Measurements from ENCODE around the gene EMC9.

EMC9 gene

DNA sequence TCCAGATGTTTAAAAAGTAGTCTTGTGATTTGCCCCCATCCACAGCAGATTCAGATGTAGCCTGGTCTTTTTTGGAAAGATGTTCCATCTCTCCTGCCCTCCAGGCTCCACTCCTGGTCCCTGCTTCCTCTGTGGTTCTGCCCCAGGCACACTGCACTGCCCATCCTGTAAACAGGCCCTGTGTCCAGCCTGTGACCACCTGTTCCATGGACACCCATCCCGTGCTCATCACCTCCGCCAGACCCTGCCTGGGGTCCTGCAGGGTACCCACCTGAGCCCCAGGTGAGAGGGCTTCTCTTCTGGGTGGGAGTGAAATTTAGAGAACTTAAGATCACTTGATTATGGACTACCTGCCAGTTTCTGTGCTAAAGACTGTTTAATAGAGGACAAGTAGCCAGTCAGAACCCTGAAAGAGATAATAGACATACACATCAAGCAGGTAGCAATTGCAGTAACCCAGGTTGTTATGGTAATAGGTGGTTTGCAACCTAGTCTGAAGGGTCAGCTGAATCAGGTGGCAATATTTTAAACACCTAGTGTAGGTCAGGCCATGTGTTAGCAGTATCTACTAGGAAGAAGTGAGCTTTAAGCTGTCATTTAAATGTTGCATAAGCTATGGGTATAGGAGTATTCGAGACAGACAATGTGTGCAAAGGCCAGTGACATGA lies 8.0 kb upstream of the EMC9 start:
- DNase-seq (ENCODE audit: low read depth) = no peak

DNA sequence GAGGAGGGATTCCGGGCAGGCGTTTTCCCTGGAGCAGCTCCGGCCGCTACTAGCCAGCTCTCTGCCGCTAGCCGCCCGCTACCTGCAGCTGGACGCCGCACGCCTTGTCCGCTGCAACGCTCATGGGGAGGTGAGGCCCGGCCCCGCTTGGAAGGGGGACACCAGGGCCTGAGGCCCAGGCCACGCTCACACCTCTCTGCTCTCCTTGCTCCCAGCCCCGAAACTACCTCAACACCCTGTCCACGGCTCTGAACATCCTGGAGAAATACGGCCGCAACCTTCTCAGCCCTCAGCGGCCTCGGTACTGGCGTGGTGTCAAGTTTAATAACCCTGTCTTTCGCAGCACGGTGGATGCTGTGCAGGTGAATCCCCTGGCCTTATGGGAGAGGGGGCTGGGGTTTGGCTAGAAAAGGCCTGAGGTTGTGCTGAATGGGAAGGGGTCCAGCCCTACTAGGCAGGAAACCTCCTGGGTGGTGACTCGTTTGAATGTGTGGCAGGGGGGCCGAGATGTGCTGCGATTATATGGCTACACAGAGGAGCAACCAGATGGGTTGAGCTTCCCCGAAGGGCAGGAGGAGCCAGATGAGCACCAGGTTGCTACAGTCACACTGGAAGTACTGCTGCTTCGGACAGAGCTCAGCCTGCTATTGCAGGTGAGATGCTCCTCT lies 6.5 kb upstream of the EMC9 start:
- DNase-seq (ENCODE audit: low read depth) = no peak

DNA sequence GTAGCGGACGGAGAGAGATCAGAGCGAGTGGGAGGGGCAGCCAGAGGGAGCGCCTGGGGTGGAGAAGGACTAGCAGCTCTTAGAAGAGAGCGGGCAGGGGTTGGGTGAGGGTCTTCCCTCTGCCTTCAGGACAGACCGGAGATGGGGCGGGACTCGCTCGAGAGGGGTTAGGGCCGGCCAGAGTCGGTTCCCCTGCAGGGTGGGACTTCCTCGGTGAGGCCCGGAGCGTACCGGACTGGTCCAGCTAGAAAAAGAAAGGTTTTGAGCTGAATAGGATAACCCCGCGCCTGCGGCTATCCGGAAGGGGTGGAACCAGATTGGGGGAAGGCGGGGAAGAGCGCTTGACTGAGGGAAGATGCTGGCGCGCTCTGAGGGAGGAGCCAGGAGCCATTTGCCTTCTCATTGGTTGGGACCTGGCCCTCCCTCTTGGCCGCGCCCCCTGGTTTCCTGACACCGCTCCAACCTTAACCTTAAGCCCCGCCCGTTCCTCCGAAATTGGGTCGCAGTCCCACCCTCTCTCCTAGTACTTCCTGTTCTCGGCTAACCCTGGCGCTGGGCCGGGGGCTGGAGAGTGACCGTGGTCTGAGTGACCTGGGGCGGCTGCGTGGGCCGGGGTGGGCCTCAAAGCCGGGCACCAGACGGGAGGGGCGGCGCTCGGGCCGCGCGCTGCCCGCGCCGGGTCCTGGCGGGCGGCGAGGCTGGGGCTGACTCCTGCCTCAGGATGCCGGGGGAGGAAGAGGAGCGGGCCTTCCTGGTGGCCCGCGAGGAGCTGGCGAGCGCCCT lies 5.8 kb upstream of the EMC9 start, which contains the start of gene RNF31:
Gene RNF31, plus strand, starts transcription at position 521 of the 783 bp plus-strand sequence. Its CDS starts 201 bp downstream, at position 722.
- peak; percentile 95 for DNase-seq (ENCODE audit: low read depth)

DNA sequence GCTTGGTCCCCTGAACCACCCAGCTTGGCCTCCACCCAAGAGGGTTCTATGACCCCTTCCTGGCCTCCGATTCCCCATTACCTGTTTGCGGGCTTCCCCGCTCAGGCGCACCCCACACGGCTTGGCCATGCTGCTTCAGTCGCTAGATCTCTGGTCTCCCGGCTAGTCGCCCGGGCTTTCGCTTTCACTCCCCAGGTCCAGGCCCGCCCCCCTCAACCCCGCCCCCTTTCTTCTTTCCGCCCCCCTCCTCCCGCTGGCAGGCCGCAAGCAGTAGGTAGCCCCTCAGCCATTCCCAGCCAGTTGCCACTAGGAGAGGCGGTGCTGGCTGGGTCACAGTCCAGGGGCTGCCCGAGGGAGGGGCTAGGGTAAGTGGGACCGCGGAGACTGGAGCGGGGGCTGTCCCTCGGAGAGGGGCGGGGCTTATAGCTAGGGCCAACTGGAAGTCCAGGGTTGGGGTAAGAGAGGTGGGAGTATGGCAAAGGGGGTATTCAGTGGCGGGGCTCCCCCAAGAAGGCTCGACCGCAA lies 5.1 kb upstream of the EMC9 start, which contains the start of gene PSME2:
Gene PSME2, minus strand, starts transcription at position 158 of the 525 bp plus-strand sequence. Its CDS starts 29 bp downstream, at position 129.
- DNase-seq (ENCODE audit: low read depth) = peak; percentile 83

DNA sequence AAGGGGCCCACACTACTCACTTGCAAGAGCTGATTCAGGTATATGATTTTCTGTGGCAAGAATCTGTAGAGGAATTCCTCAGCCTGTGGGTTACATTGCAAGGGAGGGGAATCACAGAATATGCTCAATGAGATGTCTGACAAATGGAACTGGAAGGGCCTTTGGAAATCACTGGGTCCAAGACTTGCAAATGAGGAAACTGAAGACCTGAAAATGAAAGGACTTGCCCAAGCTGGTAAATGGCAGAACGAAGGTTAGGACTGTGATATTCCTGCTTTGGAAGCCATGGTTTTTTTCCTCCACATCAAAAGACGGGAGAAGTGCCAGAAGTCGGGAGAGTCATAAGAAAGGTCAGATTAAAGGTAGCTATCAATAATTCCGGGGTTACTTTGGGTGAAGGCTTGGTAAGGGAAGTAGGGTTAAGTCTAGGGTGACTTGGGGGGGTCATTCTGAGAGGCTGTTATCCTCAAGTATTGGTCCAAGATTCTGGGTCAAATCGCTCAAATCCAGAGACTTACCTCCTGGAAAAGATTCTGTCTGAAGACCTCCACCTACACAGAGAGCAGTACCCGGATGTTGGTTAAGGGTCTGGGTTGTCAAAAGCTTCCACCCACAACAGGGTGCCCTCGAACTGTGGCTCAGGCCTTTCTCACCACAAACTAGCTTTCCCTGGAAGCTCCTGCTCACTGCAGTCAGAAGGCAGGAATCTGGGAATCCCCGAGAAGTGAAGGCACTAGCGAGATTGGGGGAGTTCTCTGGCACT lies 4.5 kb upstream of the EMC9 start:
- peak; percentile 36 for DNase-seq (ENCODE audit: low read depth)

DNA sequence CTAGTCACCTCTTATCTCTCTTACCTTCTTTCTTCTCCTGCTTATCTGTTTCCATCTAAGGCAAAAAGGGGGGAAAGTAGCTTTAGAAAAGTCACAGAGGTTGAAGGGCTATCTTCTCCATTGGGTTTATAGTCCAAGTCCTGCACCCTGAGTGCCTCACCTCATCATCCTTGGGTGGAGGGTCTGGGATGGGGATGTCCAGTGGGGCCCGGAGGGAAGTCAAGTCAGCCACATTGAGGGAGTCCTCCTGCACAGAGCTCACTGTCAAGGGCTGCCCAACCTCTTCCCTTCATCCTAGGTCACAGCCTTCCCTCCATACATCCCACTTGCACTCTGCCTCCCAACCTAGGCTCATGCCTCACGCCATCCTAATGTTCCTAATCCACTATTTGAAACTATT lies 3.8 kb upstream of the EMC9 start:
- no peak for DNase-seq (ENCODE audit: low read depth)

DNA sequence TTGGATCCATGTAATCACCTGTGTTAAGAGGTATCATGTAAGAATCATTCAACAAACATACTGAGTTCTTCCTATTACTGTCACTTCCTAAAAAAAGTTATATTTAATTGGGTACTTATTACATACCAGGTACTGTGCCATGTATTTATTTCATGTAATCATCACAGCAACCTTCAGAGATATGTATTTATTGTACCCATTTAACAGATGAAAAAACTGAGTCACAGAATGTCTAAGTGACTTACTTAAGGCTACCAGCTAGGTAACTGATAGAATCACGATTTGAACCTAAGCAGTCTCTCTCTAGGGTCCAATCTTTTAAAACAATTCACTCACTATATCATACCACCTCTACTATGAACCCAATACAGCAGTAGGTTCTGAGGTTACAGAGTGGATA lies 3.1 kb upstream of the EMC9 start:
- DNase-seq (ENCODE audit: low read depth) = no peak

DNA sequence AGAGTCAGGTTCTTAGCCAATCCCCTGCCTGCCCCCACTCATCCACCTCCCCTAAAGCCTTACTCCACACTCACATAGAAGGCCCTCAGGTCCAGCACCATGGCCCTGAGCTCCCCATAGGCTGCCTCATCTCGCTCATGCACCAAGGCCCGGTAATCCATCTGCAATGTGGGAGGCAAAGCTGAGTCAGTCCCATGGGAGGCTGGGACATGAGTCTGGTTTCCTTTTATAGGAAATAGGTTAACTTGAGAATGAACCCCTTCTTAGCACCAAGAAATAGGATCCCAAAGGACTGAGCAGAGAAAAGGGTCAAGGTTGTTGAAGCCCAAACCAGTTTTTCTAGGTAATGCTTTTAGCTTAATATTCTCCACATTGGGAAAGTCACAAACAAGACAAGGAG lies 2.1 kb upstream of the EMC9 start:
- DNase-seq (ENCODE audit: low read depth) = no peak

DNA sequence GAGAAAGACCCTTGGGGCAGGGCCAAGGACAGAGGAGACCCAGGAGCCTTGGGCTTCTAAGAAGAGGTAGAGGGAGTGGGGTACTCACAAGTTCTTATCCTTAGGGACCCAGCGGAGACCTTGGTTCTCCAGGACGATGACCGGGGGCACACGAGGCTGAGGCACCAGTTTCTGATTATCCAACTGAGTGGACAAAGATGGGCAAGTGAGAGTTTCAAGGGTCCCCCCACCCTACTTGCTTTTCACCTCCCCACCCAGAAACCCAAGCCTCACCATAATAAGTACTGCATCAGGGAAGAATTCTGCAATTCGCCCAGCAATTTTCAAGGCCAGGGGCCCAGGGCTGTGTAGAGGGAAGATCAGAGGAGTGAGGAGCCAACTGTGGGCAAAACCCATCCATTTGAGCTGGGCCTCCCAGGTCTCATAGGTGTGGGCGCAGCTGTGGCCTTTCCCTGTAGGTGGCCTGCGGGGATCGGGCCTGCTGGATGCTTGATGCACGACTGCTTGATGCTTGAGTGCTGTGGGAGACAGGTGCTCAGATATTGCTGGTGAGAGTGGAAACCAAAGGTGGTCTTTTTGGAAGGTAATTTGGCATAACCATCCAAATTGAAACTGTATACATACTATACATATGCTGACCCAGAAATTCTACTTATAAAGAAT lies 2.0 kb downstream of the EMC9 start:
- DNase-seq (ENCODE audit: low read depth) = no peak

DNA sequence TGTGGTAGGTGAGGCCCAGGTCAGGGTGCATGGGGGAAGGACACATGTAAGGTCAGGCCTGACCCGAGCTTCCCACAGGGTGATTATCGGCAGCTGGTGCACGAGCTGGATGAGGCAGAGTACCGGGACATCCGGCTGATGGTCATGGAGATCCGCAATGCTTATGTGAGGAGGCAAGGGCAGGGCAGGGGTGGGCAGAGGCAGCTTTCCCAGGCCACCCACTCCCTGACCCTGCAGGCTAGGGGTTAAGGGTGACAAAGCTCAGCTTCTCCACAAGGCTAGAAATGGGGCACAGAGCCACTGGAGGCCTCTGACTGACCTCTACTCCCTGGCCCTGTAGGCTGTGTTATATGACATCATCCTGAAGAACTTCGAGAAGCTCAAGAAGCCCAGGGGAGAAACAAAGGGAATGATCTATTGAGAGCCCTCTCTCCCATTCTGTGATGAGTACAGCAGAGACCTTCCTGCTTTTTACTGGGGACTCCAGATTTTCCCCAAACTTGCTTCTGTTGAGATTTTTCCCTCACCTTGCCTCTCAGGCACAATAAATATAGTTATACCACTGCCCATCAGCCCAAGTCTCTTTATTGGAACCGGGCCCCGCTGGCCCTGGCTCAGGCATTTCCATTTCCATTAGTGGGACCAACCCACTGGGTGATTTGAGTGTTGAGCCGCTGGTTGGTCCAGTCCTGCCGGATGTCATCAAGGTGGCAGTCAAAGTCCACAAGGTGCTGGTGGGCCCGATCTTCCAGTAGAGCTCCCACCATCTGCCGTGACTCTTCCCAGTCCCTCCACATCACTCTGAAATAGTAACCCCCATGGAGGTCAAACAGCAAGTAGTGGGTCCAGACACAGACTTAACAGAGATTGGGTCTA lies 2.8 kb downstream of the EMC9 start:
- DNase-seq (ENCODE audit: low read depth) = no peak

DNA sequence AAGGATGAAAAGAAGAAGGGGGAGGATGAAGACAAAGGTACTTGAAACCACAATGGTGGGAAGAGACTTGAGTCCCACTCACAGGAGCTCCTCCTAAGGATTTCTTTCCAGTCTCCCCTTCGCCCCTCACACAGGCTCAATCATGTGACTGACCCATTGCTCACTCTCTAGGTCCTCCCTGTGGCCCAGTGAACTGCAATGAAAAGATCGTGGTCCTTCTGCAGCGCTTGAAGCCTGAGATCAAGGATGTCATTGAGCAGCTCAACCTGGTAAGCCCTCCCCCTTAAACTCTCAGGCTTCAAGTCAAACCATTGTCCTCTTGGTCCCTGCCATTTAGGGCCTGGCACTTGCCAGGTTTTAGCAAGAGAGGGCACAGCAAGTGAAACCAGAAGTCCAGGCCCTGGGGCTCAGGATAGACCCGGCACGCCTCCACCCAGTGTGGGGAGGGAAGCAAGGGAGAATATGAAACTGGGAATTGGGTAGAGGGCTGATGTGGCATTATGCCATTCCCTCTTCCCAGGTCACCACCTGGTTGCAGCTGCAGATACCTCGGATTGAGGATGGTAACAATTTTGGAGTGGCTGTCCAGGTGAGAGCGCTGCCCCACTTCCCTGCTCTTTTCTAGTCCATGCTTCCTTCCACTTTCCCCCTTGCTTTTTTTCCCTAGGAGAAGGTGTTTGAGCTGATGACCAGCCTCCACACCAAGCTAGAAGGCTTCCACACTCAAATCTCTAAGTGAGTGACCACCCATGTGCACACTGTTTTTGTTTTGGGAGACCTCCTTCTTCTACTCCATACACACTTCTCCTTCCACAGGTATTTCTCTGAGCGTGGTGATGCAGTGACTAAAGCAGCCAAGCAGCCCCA lies 3.6 kb downstream of the EMC9 start:
- no peak for DNase-seq (ENCODE audit: low read depth)

DNA sequence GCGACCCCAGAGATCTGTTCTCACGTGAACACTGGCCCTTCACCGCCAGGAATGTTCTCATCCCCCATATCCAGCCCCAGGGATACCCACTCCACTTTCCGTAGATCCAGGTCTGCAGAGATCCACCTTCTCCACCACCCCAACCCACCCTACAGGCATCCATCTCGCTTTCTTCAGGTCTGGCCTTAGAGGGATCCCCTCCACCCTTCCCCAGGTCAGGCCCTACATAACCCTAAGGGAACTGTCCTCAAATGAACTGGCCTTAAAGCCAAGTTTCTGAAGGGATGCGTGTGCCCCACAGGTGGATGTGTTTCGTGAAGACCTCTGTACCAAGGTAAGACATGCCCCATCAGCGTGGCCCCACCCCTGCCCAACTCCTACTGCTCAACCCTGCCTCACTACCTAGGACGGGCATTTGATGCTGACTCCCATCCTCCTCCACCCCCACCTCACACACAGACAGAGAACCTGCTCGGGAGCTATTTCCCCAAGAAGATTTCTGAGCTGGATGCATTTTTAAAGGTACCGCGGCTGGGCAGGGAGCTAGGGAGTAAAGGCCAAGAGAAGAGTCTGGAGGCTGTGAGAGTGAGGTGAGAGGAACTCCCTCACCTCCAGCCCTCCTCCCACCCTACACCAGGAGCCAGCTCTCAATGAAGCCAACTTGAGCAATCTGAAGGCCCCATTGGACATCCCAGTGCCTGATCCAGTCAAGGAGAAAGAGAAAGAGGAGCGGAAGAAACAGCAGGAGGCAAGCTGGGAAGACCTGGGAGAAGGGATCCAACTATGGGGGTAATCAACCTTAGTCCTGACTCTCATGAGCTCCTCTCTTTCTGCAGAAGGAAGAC lies 4.5 kb downstream of the EMC9 start:
- no peak for DNase-seq (ENCODE audit: low read depth)

DNA sequence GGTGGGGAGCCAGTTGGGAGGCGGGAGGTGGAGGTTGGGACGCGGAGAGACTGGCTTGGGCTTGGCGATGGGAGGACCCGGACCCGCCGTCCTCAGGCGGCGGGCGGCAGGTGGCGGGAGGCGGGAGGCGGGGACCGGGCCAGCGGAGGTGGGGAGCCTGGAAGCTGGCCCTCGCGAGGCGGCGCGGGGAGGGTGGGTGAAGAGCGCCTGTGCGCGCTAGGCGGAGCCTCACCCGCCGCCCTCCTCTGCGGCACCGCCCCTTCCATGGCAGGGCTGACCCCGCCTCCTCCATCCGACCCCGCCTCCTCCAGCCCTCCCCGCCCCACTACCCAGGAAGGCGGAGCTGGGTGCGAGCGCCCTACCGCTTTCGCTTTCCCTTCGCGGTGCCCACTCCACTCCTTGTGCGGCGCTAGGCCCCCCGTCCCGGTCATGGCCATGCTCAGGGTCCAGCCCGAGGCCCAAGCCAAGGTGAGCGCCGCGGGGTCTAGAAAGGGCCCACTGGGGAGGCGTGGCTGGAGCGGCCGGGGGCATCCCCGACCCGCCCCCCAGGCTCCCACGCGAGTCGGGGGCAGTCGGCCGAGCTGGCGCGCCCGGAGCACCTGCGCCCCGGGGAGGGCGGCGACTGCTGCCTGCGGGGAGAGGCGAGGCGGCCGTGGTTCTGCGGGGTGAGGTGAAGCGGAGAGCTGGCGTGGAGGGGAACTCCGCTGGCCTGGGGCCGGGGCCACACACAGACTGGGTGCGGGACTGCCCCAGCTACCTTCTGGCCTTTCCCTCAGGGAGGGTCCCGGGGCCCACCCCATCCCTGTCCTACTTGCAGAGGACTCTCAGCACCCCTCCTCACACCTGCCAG lies 5.3 kb downstream of the EMC9 start, which contains the start of gene PSME1:
Gene PSME1, plus strand, starts transcription at position 361 of the 850 bp plus-strand sequence. Its CDS starts 69 bp downstream, at position 430.
- DNase-seq (ENCODE audit: low read depth) = no peak

DNA sequence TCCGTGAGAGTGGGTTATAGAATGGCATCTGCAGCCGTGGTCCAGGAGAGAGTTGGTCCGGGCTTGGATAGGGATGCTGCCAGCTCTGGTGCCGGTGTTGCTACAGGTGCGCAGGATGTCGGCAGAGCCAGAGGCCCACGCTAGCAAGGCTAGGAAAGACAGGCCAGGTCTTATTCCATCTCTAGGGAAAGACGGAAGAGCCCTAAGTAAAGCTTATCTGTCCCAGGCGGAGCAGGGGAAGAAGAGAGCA lies 5.9 kb downstream of the EMC9 start:
- no peak for DNase-seq (ENCODE audit: low read depth)

DNA sequence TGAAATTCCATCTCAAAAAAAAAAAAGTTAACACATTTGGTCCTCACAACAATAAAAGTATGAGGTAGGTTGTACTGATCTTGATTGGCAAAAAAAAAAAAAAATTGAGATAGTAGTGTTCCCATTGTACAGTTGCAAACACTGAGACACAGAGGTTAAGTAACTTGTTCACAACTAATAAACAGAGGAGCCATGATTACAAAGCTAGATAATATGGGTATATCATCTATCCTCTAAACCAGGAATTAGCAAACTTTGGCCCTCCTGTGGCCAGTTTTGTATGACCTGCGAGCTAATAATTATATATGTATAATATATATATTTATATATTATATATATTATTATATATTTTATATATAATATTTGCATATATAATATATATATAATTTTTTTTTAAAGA lies 7.7 kb downstream of the EMC9 start:
- DNase-seq (ENCODE audit: low read depth) = no peak

DNA sequence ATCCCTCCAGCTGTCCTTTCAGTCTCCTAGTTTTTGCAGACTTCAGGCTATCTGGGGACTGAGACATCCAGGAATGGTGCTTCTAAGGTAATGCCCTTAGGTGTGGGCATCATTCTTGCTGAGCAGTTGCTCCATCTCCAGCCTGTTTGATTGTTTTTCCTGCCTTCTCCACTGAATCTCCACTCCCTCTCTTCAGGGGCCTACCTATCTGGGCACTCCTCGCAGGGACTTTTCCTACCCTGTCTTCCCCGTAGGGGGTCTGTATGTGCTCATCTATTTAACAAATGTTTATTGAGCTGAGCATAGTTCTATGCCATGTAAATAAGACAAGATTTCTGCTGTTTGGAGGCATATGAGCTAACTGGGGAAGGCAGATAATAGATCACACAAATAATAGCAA lies 8.4 kb downstream of the EMC9 start:
- no peak for DNase-seq (ENCODE audit: low read depth)

DNA sequence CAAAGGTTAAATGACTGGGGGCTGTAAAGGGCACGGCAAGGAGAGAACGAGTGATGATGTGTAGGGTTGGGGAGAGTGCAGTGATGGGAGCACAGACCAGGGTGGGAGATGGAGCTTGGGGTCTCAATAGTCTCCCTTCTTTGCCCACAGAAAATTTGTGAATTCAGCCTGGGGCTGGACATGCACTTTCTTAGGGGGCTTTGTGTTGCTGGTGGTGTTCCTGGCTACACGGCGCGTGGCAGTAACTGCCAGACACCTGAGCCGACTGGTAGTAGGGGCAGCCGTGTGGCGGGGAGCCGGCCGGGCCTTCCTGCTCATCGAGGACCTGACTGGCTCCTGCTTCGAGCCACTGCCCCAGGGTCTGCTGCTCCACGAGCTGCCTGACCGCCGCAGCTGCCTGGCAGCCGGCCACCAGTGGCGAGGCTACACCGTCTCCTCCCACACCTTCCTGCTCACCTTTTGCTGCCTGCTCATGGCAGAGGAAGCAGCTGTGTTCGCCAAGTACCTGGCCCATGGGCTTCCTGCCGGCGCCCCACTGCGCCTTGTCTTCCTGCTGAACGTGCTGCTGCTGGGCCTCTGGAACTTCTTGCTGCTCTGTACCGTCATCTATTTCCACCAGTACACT lies 9.2 kb downstream of the EMC9 start:
- no peak for DNase-seq (ENCODE audit: low read depth)
